ENCODE measurements around the gene MSLN.

The MSLN gene

DNA sequence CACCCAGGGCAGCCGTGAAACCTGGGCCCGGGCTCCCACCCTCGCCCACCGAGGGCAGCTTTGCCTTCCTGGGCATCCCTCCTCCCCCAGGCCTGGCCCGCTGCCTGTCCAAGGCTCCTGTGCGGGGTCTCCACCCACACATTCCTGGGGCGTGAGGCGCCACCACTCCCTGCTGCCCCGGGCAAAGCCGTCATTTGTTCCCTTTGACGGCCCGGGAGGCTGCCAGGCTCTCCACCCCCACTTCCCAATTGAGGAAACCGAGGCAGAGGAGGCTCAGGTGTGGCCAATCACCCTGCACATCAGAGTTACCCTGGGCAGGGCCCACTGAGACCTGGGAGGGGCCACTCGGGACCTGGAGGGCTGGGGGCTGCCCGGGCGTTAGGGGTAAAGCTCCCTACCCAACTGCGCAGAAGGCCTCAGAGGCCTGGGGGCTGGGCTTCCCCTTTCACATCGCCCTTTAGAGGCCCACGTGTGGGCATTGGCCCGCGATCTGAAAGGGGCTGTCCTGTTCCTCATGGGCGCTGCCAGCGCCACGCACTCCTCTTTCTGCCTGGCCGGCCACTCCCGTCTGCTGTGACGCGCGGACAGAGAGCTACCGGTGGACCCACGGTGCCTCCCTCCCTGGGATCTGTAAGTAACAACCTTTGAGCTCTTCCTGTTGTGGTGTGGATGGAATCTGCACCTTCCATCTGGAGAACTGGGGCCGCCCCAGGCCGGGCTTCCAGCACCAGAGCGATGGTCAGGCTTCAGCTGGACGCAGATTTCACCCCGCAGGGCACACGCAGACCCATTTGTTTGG is at the start of gene MSLN:
TSS of gene MSLN (plus strand) at position 190 of the 799 bp plus-strand sequence. CDS start 1,947 bp downstream, outside the sequence.
- DNase-seq = no peak

DNA sequence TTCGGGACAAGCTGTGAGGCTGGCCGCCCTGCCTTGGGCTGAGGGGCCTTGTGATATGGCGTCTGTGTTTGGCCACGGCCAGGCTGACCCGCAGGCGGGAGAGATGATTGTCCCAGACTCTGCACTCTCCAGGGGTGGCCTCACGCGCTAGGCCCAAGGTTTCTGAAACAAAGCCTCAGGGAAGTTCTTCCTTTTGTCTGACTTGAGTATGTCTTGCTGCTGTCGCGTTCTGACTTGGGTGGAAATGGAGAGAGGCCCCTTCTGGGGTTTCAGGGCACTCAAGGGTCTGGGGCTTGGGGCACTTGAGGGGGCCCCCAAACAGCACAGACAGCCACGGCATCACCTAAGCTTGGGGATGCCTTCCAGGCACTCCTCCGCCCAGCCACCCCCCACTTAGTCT is 49.5 kb upstream of the MSLN start:
- no peak for DNase-seq

- peak in 48 of 56 donors; percentile 25 to 82 (median 56) for DNase-seq
Measured at GRCh38 chr16:711548-712320, 48.8 kb upstream of the MSLN start.

DNA sequence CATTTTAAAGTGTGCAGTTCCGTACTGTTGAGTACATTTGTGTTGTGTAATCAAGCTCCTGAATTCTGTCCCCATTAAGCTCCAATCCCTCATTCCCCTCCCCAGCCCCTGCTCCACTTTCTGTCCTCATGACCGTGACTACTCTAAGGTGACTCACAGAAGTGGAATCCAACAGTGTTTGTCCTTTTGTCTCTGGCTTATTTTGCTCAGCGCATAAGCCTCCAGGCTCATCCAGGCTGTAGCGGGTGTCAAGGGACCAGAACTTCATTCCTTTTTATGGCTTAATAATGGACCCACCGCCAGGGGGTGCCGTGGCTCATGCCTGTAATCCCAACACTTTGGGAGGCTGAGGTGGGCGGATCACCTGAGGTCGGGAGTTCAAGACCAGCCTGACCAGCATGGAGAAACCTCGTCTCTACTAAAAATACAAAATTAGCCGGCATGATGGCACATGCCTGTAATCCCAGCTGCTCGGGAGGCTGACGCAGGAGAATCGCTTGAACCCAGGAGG is 47.7 kb upstream of the MSLN start:
- peak in 1 of 56 donors; percentile 18 for DNase-seq

- DNase-seq = no peak
Measured at GRCh38 chr16:714079-714478, 46.5 kb upstream of the MSLN start.

DNA sequence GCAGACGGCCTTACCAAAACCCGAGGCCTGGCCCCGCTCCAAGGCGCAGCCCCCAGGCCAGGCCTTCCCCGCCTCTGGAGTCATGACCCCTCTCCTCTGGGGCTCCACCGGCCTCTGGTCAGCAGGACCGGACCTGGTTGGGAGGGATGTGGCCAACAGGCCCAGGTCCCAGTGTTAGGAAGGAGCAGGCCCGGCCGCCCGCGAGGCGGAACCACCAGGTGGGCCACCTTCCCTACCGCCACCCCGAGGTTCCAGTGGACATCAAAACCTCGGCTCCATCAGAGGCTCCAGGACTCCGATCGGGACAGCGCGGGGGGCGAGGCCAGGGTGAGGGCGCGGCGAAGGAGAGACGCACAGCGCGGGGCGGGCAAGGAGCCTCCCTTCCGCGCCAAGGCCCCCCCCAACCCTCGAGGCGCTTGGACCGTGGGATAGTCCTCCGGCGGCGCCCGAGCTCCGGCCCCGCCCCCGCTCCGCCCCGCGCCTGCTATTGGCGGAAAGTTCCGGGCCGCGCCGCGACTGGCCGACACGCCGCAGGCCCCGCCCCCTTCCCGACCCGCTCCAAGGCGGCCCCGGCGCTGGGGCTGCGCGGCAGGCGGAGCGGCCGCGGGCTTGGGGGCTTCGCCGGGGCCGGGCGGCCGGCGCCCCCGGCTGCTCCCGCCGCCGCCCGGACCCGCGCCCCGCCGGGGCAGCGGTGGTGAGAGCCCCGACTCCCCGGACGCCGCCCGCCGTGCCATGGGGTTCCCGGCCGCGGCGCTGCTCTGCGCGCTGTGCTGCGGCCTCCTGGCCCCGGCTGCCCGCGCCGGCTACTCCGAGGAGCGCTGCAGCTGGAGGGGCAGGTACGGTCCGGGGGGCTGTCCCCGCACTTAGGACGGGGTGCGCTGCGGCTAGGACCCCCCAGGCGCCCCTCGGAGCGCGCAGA is 45.7 kb upstream of the MSLN start, which contains the start of gene METRN:
TSS of gene METRN (plus strand) at position 561 of the 919 bp plus-strand sequence. CDS start at position 733, 172 bp downstream.
- DNase-seq = peak in 54 of 56 donors; percentile 47 to 94 (median 81)

GRCh38 chr16:715477-716199 is 44.9 kb upstream of the MSLN start:
- peak in 8 of 56 donors; percentile 36 to 61 (median 50) for DNase-seq

GRCh38 chr16:716200-716568 is 44.4 kb upstream of the MSLN start:
- DNase-seq = peak in 55 of 56 donors; percentile 25 to 95 (median 85)

DNA sequence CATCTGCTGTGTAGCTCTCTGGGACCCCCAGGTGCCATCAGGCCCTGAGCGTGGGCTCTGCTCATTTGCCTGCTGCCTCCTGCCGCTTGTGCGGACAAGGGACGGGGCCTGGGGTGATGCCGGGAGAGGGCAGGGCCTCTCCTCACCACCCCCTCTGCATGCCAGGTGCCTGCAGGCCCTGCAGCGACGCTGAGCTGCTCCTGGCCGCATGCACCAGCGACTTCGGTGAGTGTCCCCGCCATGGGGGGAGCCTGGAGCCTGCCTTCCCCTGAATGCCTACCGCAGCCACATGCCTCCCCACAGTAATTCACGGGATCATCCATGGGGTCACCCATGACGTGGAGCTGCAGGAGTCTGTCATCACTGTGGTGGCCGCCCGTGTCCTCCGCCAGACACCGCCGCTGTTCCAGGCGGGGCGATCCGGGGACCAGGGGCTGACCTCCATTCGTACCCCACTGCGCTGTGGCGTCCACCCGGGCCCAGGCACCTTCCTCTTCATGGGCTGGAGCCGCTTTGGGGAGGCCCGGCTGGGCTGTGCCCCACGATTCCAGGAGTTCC is 43.7 kb upstream of the MSLN start:
- peak in 1 of 56 donors; percentile 44 for DNase-seq

- DNase-seq = peak in 21 of 56 donors; percentile 10 to 57 (median 34)
Measured at GRCh38 chr16:717450-718245, 42.9 kb upstream of the MSLN start.

- DNase-seq = no peak
Measured at GRCh38 chr16:718389-718788, 42.1 kb upstream of the MSLN start.

- no peak for DNase-seq
Measured at GRCh38 chr16:718922-719321, 41.6 kb upstream of the MSLN start.

DNA sequence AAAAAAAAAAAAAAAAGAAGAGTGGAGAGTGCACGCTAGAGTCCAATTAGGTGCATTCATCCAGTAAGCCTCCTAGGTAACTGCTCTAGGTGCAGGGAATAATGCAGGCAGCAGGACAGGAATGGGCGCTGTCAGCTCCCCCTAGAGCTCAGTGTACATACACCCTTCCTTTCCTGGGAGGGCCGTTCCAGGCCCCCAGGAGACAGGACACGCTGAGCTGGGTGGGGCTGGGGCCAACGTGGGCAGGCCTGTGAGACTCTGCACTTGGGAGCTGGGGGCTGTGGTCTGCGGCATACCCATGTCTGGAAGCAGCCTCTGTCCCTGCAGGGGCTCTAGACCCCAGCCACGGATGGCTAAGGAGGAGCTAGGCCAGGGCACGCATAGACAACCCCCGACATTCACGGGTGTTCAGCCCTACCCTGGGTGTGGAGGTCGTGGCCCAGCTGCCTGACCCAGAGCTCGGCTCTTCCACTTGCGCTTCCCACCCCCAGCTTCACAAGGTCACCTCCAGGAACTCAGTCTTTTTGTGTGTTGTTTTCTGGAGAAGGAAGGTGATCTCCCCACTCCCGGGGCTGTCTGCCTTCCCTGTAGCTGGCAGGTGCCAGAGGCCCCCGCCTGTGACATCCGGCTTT is 40.6 kb upstream of the MSLN start:
- peak in 11 of 56 donors; percentile 37 to 73 (median 53) for DNase-seq

- peak in 47 of 56 donors; percentile 34 to 85 (median 64) for DNase-seq
Measured at GRCh38 chr16:720447-720989, 40.0 kb upstream of the MSLN start.

DNA sequence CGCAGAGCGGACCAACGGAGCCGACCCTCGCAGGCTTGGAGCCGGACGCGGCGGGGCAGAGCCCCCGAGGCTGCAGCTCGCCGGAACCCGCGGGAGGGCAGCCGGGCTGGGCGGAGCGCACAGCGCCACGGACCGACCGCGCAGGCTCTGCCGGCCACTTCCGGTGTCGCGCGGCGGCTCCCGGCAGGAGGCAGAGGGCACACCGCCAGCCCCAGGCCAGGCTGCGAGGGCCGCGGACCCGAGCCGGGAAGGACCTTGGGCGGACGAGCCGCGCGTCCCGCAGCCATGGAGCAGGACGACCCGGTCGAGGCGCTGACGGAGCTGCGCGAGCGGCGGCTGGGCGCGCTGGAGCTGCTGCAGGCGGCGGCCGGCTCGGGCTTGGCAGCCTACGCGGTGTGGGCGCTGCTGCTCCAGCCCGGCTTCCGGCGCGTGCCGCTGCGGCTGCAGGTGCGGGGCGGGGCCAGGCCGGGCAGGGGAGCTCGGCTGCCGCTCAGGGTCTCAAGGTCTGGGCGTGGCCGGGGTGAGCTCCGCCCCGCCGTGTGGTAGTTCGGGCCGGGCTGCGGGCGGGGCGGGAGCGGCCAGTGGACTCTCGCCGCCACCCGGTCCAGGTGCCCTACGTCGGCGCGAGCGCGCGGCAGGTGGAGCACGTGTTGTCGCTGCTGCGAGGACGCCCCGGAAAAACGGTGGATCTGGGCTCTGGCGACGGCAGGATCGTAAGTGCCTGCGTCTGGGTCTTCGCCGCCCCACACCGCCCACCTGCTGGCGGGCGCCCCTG is 39.4 kb upstream of the MSLN start, which contains the start of gene ANTKMT:
TSS of gene ANTKMT (plus strand) at position 157 of the 775 bp plus-strand sequence. CDS start at position 286, 129 bp downstream.
- DNase-seq = peak in 52 of 56 donors; percentile 28 to 85 (median 72)

DNA sequence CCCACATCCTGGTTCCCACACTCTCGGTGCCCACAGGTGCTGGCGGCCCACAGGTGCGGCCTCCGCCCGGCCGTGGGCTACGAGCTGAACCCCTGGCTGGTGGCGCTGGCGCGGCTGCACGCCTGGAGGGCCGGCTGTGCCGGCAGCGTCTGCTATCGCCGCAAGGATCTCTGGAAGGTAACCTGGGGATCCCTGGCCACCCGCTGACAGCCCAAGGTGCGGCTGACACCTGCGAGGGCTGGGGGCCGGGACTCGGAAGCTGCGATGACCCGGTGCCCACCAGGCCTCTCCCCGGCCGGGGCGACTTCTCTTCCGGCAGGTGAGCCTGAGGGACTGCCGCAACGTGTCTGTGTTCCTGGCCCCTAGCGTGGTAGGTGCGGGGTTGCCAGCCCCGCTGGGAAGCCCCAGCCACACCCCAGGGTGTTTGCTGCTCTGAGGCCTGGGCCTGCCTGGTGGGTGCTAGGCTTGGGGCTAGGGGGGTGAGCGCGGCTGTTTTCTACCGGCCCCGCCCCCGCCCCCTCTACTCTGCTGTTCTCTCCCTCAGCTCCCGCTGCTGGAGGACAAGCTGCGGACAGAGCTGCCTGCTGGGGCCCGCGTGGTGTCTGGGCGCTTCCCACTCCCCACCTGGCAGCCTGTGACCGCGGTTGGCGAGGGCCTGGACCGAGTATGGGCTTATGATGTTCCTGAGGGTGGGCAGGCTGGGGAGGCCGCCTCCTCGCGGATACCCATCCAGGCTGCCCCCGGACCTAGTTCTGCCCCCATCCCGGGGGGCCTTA is 38.6 kb upstream of the MSLN start:
- DNase-seq = no peak

Measured in nucleus accumbens (tissue), 56 donors.